ENCODE results near the gene LCMT1. TPM values are rescaled to one million over a fixed set of nuclear protein-coding genes. Genes with fewer than 3 reads are reported as not detected.

The LCMT1 gene
- total RNA-seq, 1 donor: 35.5 TPM

GRCh38 chr16:25064937-25065336 is 46.6 kb upstream of the LCMT1 start:
- no peaks in the 10 kb centered on the region for H3K27me3 ChIP-seq (ENCODE audit: insufficient read depth, low read length)
- H3K27ac ChIP-seq (ENCODE audit: low read depth, low read length): peak overlapping the region; percentile 15
- no peak overlapping the region for H3K4me2 ChIP-seq (ENCODE audit: insufficient read depth, low read length)
- H3K4me1 ChIP-seq (ENCODE audit: insufficient read depth, low read length): peaks cover 26% of the 10 kb centered on the region
- DNase-seq (ENCODE audit: insufficient read length, low spot score, missing footprints): no peak
- no peak for TF ChIP-seq CTCF (IDR thresholded peaks at IDR 0.05; ENCODE audit: extremely low read depth, low read depth, low read length)
- no peaks in the 10 kb centered on the region for H3K9me3 ChIP-seq (ENCODE audit: low read depth, low read length)
- H3K36me3 ChIP-seq (ENCODE audit: insufficient read depth, low read length): no peaks in the 10 kb centered on the region
- peak overlapping the region; percentile 80 for H2AFZ ChIP-seq (ENCODE audit: low read length)
- no peak overlapping the region for H3K4me3 ChIP-seq (ENCODE audit: insufficient read depth, low read length)
- H4K20me1 ChIP-seq (ENCODE audit: insufficient read depth, low read length): no peaks in the 10 kb centered on the region
- H3K79me2 ChIP-seq (ENCODE audit: insufficient read depth, low read length): no peaks in the 10 kb centered on the region

GRCh38 chr16:25065899-25066298 is 45.6 kb upstream of the LCMT1 start:
- no peak overlapping the region for H3K4me2 ChIP-seq (ENCODE audit: insufficient read depth, low read length)
- H3K36me3 ChIP-seq (ENCODE audit: insufficient read depth, low read length): no peaks in the 10 kb centered on the region
- H3K4me1 ChIP-seq (ENCODE audit: insufficient read depth, low read length): peaks cover 26% of the 10 kb centered on the region
- no peaks in the 10 kb centered on the region for H4K20me1 ChIP-seq (ENCODE audit: insufficient read depth, low read length)
- no peaks in the 10 kb centered on the region for H3K9me3 ChIP-seq (ENCODE audit: low read depth, low read length)
- no peak for DNase-seq (ENCODE audit: insufficient read length, low spot score, missing footprints)
- peak overlapping the region; percentile 60 for H3K27ac ChIP-seq (ENCODE audit: low read depth, low read length)
- no peak overlapping the region for H3K4me3 ChIP-seq (ENCODE audit: insufficient read depth, low read length)
- H3K79me2 ChIP-seq (ENCODE audit: insufficient read depth, low read length): no peaks in the 10 kb centered on the region
- H3K27me3 ChIP-seq (ENCODE audit: insufficient read depth, low read length): no peaks in the 10 kb centered on the region
- H2AFZ ChIP-seq (ENCODE audit: low read length): peak overlapping the region; percentile 81
- TF ChIP-seq CTCF (IDR thresholded peaks at IDR 0.05; ENCODE audit: extremely low read depth, low read depth, low read length): no peak

GRCh38 chr16:25066426-25066746 is 45.2 kb upstream of the LCMT1 start:
- H3K27ac ChIP-seq (ENCODE audit: low read depth, low read length): peak overlapping the region; percentile 60
- DNase-seq (ENCODE audit: insufficient read length, low spot score, missing footprints): no peak
- H3K4me3 ChIP-seq (ENCODE audit: insufficient read depth, low read length): peak overlapping the region; percentile 92

More at GRCh38 chr16:25066426-25066746, 45.2 kb upstream of the LCMT1 start:
- TF ChIP-seq CTCF (IDR thresholded peaks at IDR 0.05; ENCODE audit: extremely low read depth, low read depth, low read length): no peak
- Histone ChIP-seq H4K20me1 (ENCODE audit: insufficient read depth, low read length) (no peaks in the 10 kb centered on the region), H3K79me2 (ENCODE audit: insufficient read depth, low read length) (no peaks in the 10 kb centered on the region), H3K27me3 (ENCODE audit: insufficient read depth, low read length) (no peaks in the 10 kb centered on the region), H3K4me2 (ENCODE audit: insufficient read depth, low read length) (peak overlapping the region; percentile 97), H3K36me3 (ENCODE audit: insufficient read depth, low read length) (no peaks in the 10 kb centered on the region), H3K4me1 (ENCODE audit: insufficient read depth, low read length) (peaks cover 26% of the 10 kb centered on the region), H3K9me3 (ENCODE audit: low read depth, low read length) (no peaks in the 10 kb centered on the region), H2AFZ (ENCODE audit: low read length) (peak overlapping the region; percentile 81)
